ENCODE data around the gene HOXA2.

Gene HOXA2

GRCh38 chr7:27124902-27125689 is 22.6 kb upstream of the HOXA2 start:
- FAIRE-seq, result no peak

- FAIRE-seq, result no peak
These were observed 21.8 kb upstream of the HOXA2 start for GRCh38 chr7:27124096-27124901.

- no peak for FAIRE-seq
These were observed 21.1 kb upstream of the HOXA2 start for GRCh38 chr7:27123477-27124053.

- FAIRE-seq, result no peak
These were observed 20.6 kb upstream of the HOXA2 start for GRCh38 chr7:27123007-27123476.

GRCh38 chr7:27122077-27122910 is 19.8 kb upstream of the HOXA2 start:
- FAIRE-seq, result no peak

GRCh38 chr7:27121684-27122076 is 19.2 kb upstream of the HOXA2 start:
- no peak for FAIRE-seq

GRCh38 chr7:27119412-27119911 is 17.0 kb upstream of the HOXA2 start:
- no peak for FAIRE-seq

- no peak for FAIRE-seq
These were observed 16.1 kb upstream of the HOXA2 start for GRCh38 chr7:27118580-27118979.

- FAIRE-seq, result no peak
These were observed 15.5 kb upstream of the HOXA2 start for GRCh38 chr7:27117887-27118491.

- FAIRE-seq, result no peak
These were observed 14.7 kb upstream of the HOXA2 start for GRCh38 chr7:27116962-27117886.

GRCh38 chr7:27116031-27116961 is 13.8 kb upstream of the HOXA2 start:
- no peak for FAIRE-seq

GRCh38 chr7:27115221-27116026 is 12.9 kb upstream of the HOXA2 start:
- peak; percentile 53 for FAIRE-seq

- no peak for FAIRE-seq
These were observed 12.4 kb upstream of the HOXA2 start for GRCh38 chr7:27114881-27115220.

GRCh38 chr7:27113991-27114769 is 11.7 kb upstream of the HOXA2 start:
- no peak for FAIRE-seq

- FAIRE-seq, result no peak
These were observed 10.8 kb upstream of the HOXA2 start for GRCh38 chr7:27112955-27113949.

- no peak for FAIRE-seq
These were observed 9.9 kb upstream of the HOXA2 start for GRCh38 chr7:27112361-27112760.

GRCh38 chr7:27111751-27112277 is 9.3 kb upstream of the HOXA2 start:
- FAIRE-seq, result no peak

Data from TTC549 (cell line).